Heart left ventricle (tissue), 16 donors: ENCODE data around the gene ARIH2. TPM values are rescaled to one million over a fixed set of nuclear protein-coding genes. Genes with fewer than 3 reads are reported as not detected.

Source experiments
- ATAC-seq, 4 donors: fragments of 200-7000 bp; cut with Tn5 transposase; one replicate each; pipeline ENCODE4 v1.9.1; 2020 to 2022; ENCODE audit warnings: moderate library complexity in 4 of 4, mild to moderate bottlenecking in 3 of 4, moderate number of reproducible peaks in 1 of 4
- DNase-seq, 5 donors: peaks; one replicate each; pipeline ENCODE4 v3.0.0-alpha.2; 2020
- H3K27ac ChIP-seq, 12 donors: fragments of 200-600 bp; sonication (generic) in 4 of 12; one replicate each; pipeline versions ENCODE4 v1.5.0 to v1.8.0; 2016 to 2022; ENCODE audit warnings: mild to moderate bottlenecking in 2 of 12
- H3K27me3 ChIP-seq, 9 donors: fragments of 200-600 bp; sonication (generic) in 2 of 9; one replicate each; pipeline versions ENCODE4 v1.5.1 to v1.8.0; 2016 to 2022; ENCODE audit warnings: mild to moderate bottlenecking in 3 of 9
- H3K36me3 ChIP-seq, 9 donors: fragments of 200-600 bp; sonication (generic) in 2 of 9; one replicate each; pipeline versions ENCODE4 v1.5.0 to v1.8.0; 2018 to 2022; ENCODE audit warnings: mild to moderate bottlenecking in 2 of 9
- H3K4me1 ChIP-seq, 12 donors: fragments of 200-600 bp; sonication (generic) in 4 of 12; one replicate each; pipeline versions ENCODE4 v1.5.0 to v1.8.0; 2016 to 2022; ENCODE audit warnings: mild to moderate bottlenecking in 3 of 12
- H3K4me3 ChIP-seq, 12 donors: fragments of 200-600 bp; sonication (generic) in 4 of 12; one replicate each; pipeline versions ENCODE4 v1.5.0 to v1.8.0; 2017 to 2022; ENCODE audit warnings: mild to moderate bottlenecking in 9 of 12, moderate library complexity in 4 of 12
- H3K9me3 ChIP-seq, 12 donors: fragments of 200-600 bp; sonication (generic) in 4 of 12; one replicate each; pipeline versions ENCODE4 v1.5.0 to v1.8.0; 2016 to 2022; ENCODE audit warnings: mild to moderate bottlenecking in 1 of 12
- CTCF ChIP-seq, 12 donors: fragments of 200-600 bp; sonication (generic) in 4 of 12; IDR thresholded peaks; one replicate each; pipeline versions ENCODE4 v1.5.0 to v1.8.0; 2018 to 2022; ENCODE audit warnings: antibody characterized with exemption in 12 of 12, mild to moderate bottlenecking in 5 of 12
- POLR2A ChIP-seq, 2 donors: fragments of 450-650 bp; IDR thresholded peaks; one replicate each; pipeline ENCODE4 v1.6.1; 2017; ENCODE audit warnings: antibody characterized with exemption in 2 of 2, mild to moderate bottlenecking in 2 of 2, moderate library complexity in 2 of 2
- WGBS, 4 donors: extraction: QIAGEN DNeasy Blood & Tissue Kit in 2 of 4; methylation state at CpG; one replicate each; pipeline versions ENCODE4 v1.1.5 to v1.1.7; 2013 to 2018; 5-methylcytosine and 5-hydroxymethylcytosine counted together
- intact Hi-C, 10 donors: fragments of 100-400 bp; cut with DNase I; formaldehyde crosslinking; loops; one replicate each; pipeline versions ENCODE4 v1.11.1 to v1.14.2; 2022
- polyA plus RNA-seq, 2 donors: library from polyadenylated mRNA; stranded (reverse); fragments of 200-250 nt; gene quantifications; one replicate each; pipeline ENCODE4 v1.2.3, GENCODE V29; 2013
- total RNA-seq, 9 donors: library from RNA; depleted of rRNA in 2 of 9; stranded (reverse); fragments of >200 nt in 2 of 9; fragmentation: NEBNext Ultra II Directional in 3 of 9; extraction: Animal tissue kit (Norgen Biotek cat#: 25700) in 3 of 9; gene quantifications; one replicate each; pipeline versions ENCODE4 v1.1.0 to v1.2.4, GENCODE V29; 2016 to 2023
- donor health status: ischemic (EF 13 %, LVEDD 7.1; RV severe dilation, severe dysfunction).
- donor health status: healthy with polysubstance abuse.
- donor health status: DM: no; HTN: yes; CAD: no.
- donor health status: DM: no; HTN: no; CAD: no.
- donor health status: ischemic (EF 25% LVEDD 6.9; RV normal size, moderate dysfunction).
- donor health status: ischemic (EF 25% LVEDD 5.7; RV mildly dilated, moderate dysfunction).
- donor health status: healthy.
- donor health status: DM: yes; HTN: yes; CAD: no.
- donor health status: ischemic (EF 35%, LVEDD 5.7; RV mildly dilated, moderate dysfunction).
- donor health status: nonischemic (EF 11% LVEDD 7.7; RV severe dilation, severe dysfunction).
- donor health status: DM: yes; HTN: yes; CAD: no.
- donor health status: PGD.
- donor health status: ischemic (EF 29% LVEDD 5.4; RV normal size, mild dysfunction).
- donor health status: nonischemic (EF 23%, LVEDD 6.1; RV moderate dilation, normal function).

ARIH2 gene
- total and polyA plus RNA-seq, 11 donors = 77.6 to 223 (median 126) TPM

- no peak overlapping the region for H3K27ac ChIP-seq
- peaks cover 0 to 41% (median 30%) of the 10 kb centered on the region in 12 donors for H3K4me1 ChIP-seq
- 86 to 90% (median 88%) methylated on average over 5 to 8 of the region's 8 CpGs for WGBS, 4 donors
- no peaks in the 10 kb centered on the region for H3K9me3 ChIP-seq
- H3K4me3 ChIP-seq = no peak overlapping the region
- ATAC-seq = no peak
- intact Hi-C loops = no loop called here
- peaks cover 0 to 57% (median 39%) of the 10 kb centered on the region in 9 donors for H3K36me3 ChIP-seq
- no peak for TF ChIP-seq POLR2A (IDR thresholded peaks at IDR 0.05)
- TF ChIP-seq CTCF (IDR thresholded peaks at IDR 0.05) = no peak
- DNase-seq = no peak
- H3K27me3 ChIP-seq = no peaks in the 10 kb centered on the region
These were observed 96.4 kb downstream of the ARIH2 start for GRCh38 chr3:49015072-49015471.

GRCh38 chr3:49015765-49016164 lies 97.1 kb downstream of the ARIH2 start:
- TF ChIP-seq POLR2A (IDR thresholded peaks at IDR 0.05) (no peak), CTCF (IDR thresholded peaks at IDR 0.05) (no peak)
- Histone ChIP-seq H3K4me1 (peaks cover 0 to 48% (median 36%) of the 10 kb centered on the region in 12 donors), H3K4me3 (no peak overlapping the region), H3K27me3 (no peaks in the 10 kb centered on the region), H3K9me3 (no peaks in the 10 kb centered on the region), H3K27ac (no peak overlapping the region), H3K36me3 (peaks cover 0 to 57% (median 39%) of the 10 kb centered on the region in 9 donors)
- intact Hi-C loops = no loop called here
- 75 to 85% (median 81%) methylated on average over 3 to 6 of the region's 6 CpGs for WGBS, 4 donors
- no peak for ATAC-seq
- no peak for DNase-seq

GRCh38 chr3:49016414-49017228 lies 98.0 kb downstream of the ARIH2 start:
- Histone ChIP-seq H3K4me3 (peak overlapping the region in 2 of 12 donors; percentile 96 to 98), H3K4me1 (peaks cover 0 to 53% (median 36%) of the 10 kb centered on the region in 12 donors), H3K27ac (no peak overlapping the region), H3K36me3 (peaks cover 0 to 52% (median 36%) of the 10 kb centered on the region in 9 donors), H3K9me3 (no peaks in the 10 kb centered on the region), H3K27me3 (no peaks in the 10 kb centered on the region)
- intact Hi-C loops = loop anchor here in 1 of 10 donors (1.0 kb wide), 1 partner anchor 21 kb away; no protein-coding TSS in a partner anchor
- WGBS, 4 donors = 76 to 89% (median 81%) methylated on average over 3 to 6 of the region's 6 CpGs
- TF ChIP-seq POLR2A (IDR thresholded peaks at IDR 0.05) (no peak), CTCF (IDR thresholded peaks at IDR 0.05) (no peak)
- no peak for ATAC-seq
- DNase-seq = no peak

- intact Hi-C loops = loop anchor here in 1 of 10 donors (1.0 kb wide), 1 partner anchor 22 kb away; no protein-coding TSS in a partner anchor
- DNase-seq = no peak
- no peak for ATAC-seq
- H3K9me3 ChIP-seq = no peaks in the 10 kb centered on the region
- TF ChIP-seq POLR2A (IDR thresholded peaks at IDR 0.05) = no peak
- no peak for TF ChIP-seq CTCF (IDR thresholded peaks at IDR 0.05)
- H3K27ac ChIP-seq = peak overlapping the region in 11 of 12 donors; percentile 10 to 87 (median 78)
- 9 to 39% (median 14%) methylated on average over 5 to 23 of the region's 23 CpGs for WGBS, 4 donors
- peaks cover 0 to 44% (median 35%) of the 10 kb centered on the region in 9 donors for H3K36me3 ChIP-seq
- H3K4me1 ChIP-seq = peaks cover 0 to 50% (median 35%) of the 10 kb centered on the region in 12 donors
- H3K4me3 ChIP-seq = peak overlapping the region; percentile 63 to 98 (median 88)
- H3K27me3 ChIP-seq = no peaks in the 10 kb centered on the region
These were observed 98.8 kb downstream of the ARIH2 start for GRCh38 chr3:49017229-49017970.
